IPS DF 4.7 (cell line): Measurements from ENCODE around the gene WBP2NL.

Experiments
- DNase-seq: peaks from one replicate; pipeline ENCODE4 v3.0.0-alpha.2; 2013; ENCODE audit warnings: low spot score; ENCODE audit errors: extremely low read depth

WBP2NL gene

GRCh38 chr22:42026705-42027104 lies 28.1 kb downstream of the WBP2NL start:
- DNase-seq, result no peak

GRCh38 chr22:42033263-42034181 lies 34.9 kb downstream of the WBP2NL start:
- no peak for DNase-seq

- DNase-seq, result no peak
Observed at GRCh38 chr22:42035256-42035655, 36.7 kb downstream of the WBP2NL start.

GRCh38 chr22:42039271-42039670 lies 40.7 kb downstream of the WBP2NL start:
- DNase-seq, result no peak

- no peak for DNase-seq
Observed at GRCh38 chr22:42041784-42042183, 43.2 kb downstream of the WBP2NL start.

GRCh38 chr22:42050641-42051180 lies 52.1 kb downstream of the WBP2NL start:
- no peak for DNase-seq

GRCh38 chr22:42052765-42053164 lies 54.2 kb downstream of the WBP2NL start:
- no peak for DNase-seq

GRCh38 chr22:42056757-42057511 lies 58.3 kb downstream of the WBP2NL start:
- DNase-seq, result no peak

- DNase-seq, result no peak
Observed at GRCh38 chr22:42060489-42060888, 61.9 kb downstream of the WBP2NL start.

GRCh38 chr22:42061041-42061440 lies 62.5 kb downstream of the WBP2NL start:
- DNase-seq, result no peak

GRCh38 chr22:42062506-42063170 lies 64.0 kb downstream of the WBP2NL start:
- DNase-seq, result no peak

- DNase-seq, result no peak
Observed at GRCh38 chr22:42064629-42065028, 66.0 kb downstream of the WBP2NL start.

- no peak for DNase-seq
Observed at GRCh38 chr22:42065438-42066125, 67.0 kb downstream of the WBP2NL start.

- no peak for DNase-seq
Observed at GRCh38 chr22:42066126-42066761, 67.7 kb downstream of the WBP2NL start.

- no peak for DNase-seq
Observed at GRCh38 chr22:42066937-42067336, 68.3 kb downstream of the WBP2NL start.

GRCh38 chr22:42067671-42068251 lies 69.2 kb downstream of the WBP2NL start:
- DNase-seq, result no peak

GRCh38 chr22:42068291-42068690 lies 69.7 kb downstream of the WBP2NL start:
- no peak for DNase-seq

- no peak for DNase-seq
Observed at GRCh38 chr22:42069801-42070516, 71.4 kb downstream of the WBP2NL start.
